H1 (cell line): Measurements from ENCODE around the gene CLIC2. TPM values are rescaled to one million over a fixed set of nuclear protein-coding genes. Genes with fewer than 3 reads are reported as not detected.

Source experiments
- CBX5 ChIP-seq: fragments of 300-800, 300-1000 bp; sonication (generic); IDR thresholded peaks from 2 replicates; pipeline ENCODE4 v1.7.1; 2016; ENCODE audit warnings: antibody characterized with exemption, low read length, low read depth
- CREB1 ChIP-seq: IDR thresholded peaks from 2 replicates; pipeline ENCODE4 v1.6.1; 2012; ENCODE audit warnings: inconsistent platforms
- E2F6 ChIP-seq: IDR thresholded peaks from 2 replicates; pipeline ENCODE4 v1.6.1; 2012; ENCODE audit warnings: inconsistent platforms
- NRF1 ChIP-seq: IDR thresholded peaks from 2 replicates; pipeline ENCODE4 v1.6.1; 2011; ENCODE audit warnings: mild to moderate bottlenecking, low read depth, low read length, improper control_type of control experiment
- polyA plus RNA-seq, 7 experiments: library from polyadenylated mRNA; depleted of rRNA in 3 of 7; stranded (reverse) in 5 of 7; unstranded in 2 of 7; fragments of >200 nt in 5 of 7; fragments of 200-250 nt in 2 of 7; gene quantifications; 1 replicate in 5 of 7; 2 replicates in 1 of 7; 4 replicates in 1 of 7; pipeline versions ENCODE4 v1.2.1 to v1.2.3, GENCODE V29; 2011 to 2013; ENCODE audit warnings: missing spikeins in 2 of 7, mixed read lengths in 2 of 7
- total RNA-seq: library from RNA; stranded (reverse); fragmentation: NEBNext Ultra II Directional; extraction: Animal tissue kit (Norgen Biotek cat#: 25700); gene quantifications from 2 replicates; pipeline ENCODE4 v1.2.1, GENCODE V29; 2021

The CLIC2 gene
- total and polyA plus RNA-seq, 2 of the 8 experiments (the other 6 are each of a cell fraction or from before 2014, with no cell fraction given): 0.08 to 0.61 TPM

DNA sequence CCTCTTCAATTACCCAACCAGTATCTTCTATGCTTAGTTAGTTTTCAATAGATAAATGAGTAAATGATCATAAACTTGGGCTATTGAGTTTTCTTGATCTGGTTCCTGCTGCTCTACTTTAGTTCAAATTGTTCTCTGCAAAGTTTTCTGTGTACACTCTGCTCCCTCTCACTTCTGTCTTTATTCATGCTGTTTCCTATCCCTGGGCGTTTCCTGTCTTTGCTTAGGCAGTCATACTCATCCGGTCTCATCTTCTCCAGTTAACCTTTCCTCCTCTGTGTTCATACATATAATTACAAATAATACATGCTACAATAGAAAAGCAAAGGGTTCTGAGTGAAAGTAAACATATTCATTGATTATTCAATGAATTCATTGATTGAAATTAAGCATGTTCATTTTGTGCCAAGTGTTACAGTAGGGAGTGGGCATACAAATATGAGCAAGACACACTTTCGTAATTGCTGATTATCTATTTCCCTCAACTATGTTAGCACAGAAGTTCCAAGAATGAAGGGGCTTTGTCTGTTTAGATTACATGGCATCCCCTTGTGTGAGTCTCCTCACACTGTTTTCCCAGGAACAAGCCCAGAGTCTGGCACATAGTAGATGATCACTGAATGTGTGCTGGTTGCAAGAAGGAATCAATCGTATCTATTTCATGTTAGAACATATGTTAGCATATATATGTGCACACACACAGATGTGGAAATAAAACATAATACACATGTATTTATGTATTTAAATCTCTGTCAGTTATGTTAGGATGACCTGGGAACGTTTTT is 71.3 kb downstream of the CLIC2 start (continued):
- TF ChIP-seq CBX5: no peak
- TF ChIP-seq CREB1: no peak
- no peak for TF ChIP-seq NRF1
- no peak for TF ChIP-seq E2F6
- TF ChIP-seq, all 59 proteins: peak for 0
